Natural killer cell (primary cell): ENCODE data around the gene DCX. TPM values are rescaled to one million over a fixed set of nuclear protein-coding genes. Genes with fewer than 3 reads are reported as not detected.

Source experiments
- ATAC-seq, 3 donors: fragments of 150-1000 bp in 2 of 3; fragments of 200-7000 bp in 1 of 3; cut with Tn5 transposase; 1 replicate in 1 of 3; 2 replicates in 2 of 3; pipeline ENCODE4 v1.10.0; 2021; ENCODE audit warnings: mild to moderate bottlenecking in 2 of 3, moderate library complexity in 2 of 3
- DNase-seq, 2 donors: peaks; one replicate each; pipeline versions ENCODE4 v3.0.0 to v3.0.0-alpha.2; 2013 to 2021; ENCODE audit warnings: mixed read lengths in 1 of 2
- H3K27ac ChIP-seq: one replicate; pipeline ENCODE4 v1.5.1; 2013; ENCODE audit warnings: mild to moderate bottlenecking, low read length
- H3K27me3 ChIP-seq: one replicate; pipeline ENCODE4 v1.6.1; 2013; ENCODE audit warnings: low read length; ENCODE audit not compliant: control insufficient read depth, insufficient read depth
- H3K36me3 ChIP-seq: one replicate; pipeline ENCODE4 v1.6.1; 2013; ENCODE audit warnings: low read length; ENCODE audit not compliant: control insufficient read depth, insufficient read depth
- H3K4me1 ChIP-seq: one replicate; pipeline ENCODE4 v1.6.1; 2013; ENCODE audit warnings: low read length; ENCODE audit not compliant: control insufficient read depth, insufficient read depth
- H3K4me3 ChIP-seq: one replicate; pipeline ENCODE4 v1.5.1; 2013; ENCODE audit warnings: low read length
- H3K9me3 ChIP-seq: one replicate; pipeline ENCODE4 v1.6.1; 2013; ENCODE audit warnings: low read length; ENCODE audit not compliant: control insufficient read depth, insufficient read depth
- H3K27ac Mint-ChIP-seq, 2 donors: one replicate each; pipeline ENCODE4 v1.8.0; 2022; ENCODE audit warnings: mild to moderate bottlenecking in 2 of 2, mixed read lengths in 2 of 2, moderate library complexity in 1 of 2
- H3K27me3 Mint-ChIP-seq, 2 donors: one replicate each; pipeline ENCODE4 v1.8.0; 2022; ENCODE audit warnings: low read depth in 2 of 2, mixed read lengths in 2 of 2
- H3K36me3 Mint-ChIP-seq: one replicate; pipeline ENCODE4 v1.8.0; 2022; ENCODE audit warnings: mixed read lengths
- H3K4me1 Mint-ChIP-seq, 2 donors: one replicate each; pipeline ENCODE4 v1.8.0; 2022; ENCODE audit warnings: mixed read lengths in 2 of 2
- H3K4me3 Mint-ChIP-seq: one replicate; pipeline ENCODE4 v1.8.0; 2022; ENCODE audit warnings: mild to moderate bottlenecking, moderate library complexity, mixed read lengths
- H3K9me3 Mint-ChIP-seq, 2 donors: one replicate each; pipeline ENCODE4 v1.8.0; 2022; ENCODE audit warnings: mixed read lengths in 2 of 2
- CTCF ChIP-seq: fragments of 200-600 bp; IDR thresholded peaks from one replicate; pipeline ENCODE4 v1.8.0; 2022; ENCODE audit warnings: antibody characterized with exemption
- WGBS: methylation state at CpG from one replicate; pipeline ENCODE4 v1.1.7; 2013; ENCODE audit warnings: missing lambda C conversion rate; ENCODE audit not compliant: insufficient coverage; 5-methylcytosine and 5-hydroxymethylcytosine counted together
- intact Hi-C: fragments of 100-400 bp; cut with micrococcal nuclease; formaldehyde crosslinking; loops from one replicate; pipeline ENCODE4 v1.14.2; 2022
- total RNA-seq, 4 donors: library from RNA; stranded (reverse); fragments of 120-200 nt in 1 of 4; gene quantifications; one replicate each; pipeline versions ENCODE4 v1.2.3 to v1.2.4, GENCODE V29; 2013 to 2022

Gene DCX
- not detected for total RNA-seq
- total RNA-seq (2013) = not detected

- Histone ChIP-seq H3K27me3 (no peaks in the 10 kb centered on the region), H3K36me3 (no peaks in the 10 kb centered on the region), H3K4me3 (no peak within 1 kb of the TSS), H3K4me1 (no peaks in the 10 kb centered on the region), H3K27ac (no peak within 1 kb of the TSS), H3K9me3 (no peaks in the 10 kb centered on the region)
- no CpG with 5 or more reads among the region's 3 CpGs for WGBS
- intact Hi-C loops = no loop called here
- H3K27me3 Mint-ChIP-seq = peaks cover 0 to 23% of the 10 kb centered on the region in 2 donors
- no peak within 1 kb of the TSS for H3K4me3 Mint-ChIP-seq
- no peak within 1 kb of the TSS for H3K27ac Mint-ChIP-seq
- H3K9me3 Mint-ChIP-seq = peaks cover 2 to 4% of the 10 kb centered on the region in 2 donors
- no peak for TF ChIP-seq CTCF
- H3K36me3 Mint-ChIP-seq = no peaks in the 10 kb centered on the region
- no peak for ATAC-seq
- no peak for DNase-seq
- no peaks in the 10 kb centered on the region for H3K4me1 Mint-ChIP-seq
Observed at GRCh38 chrX:111411983-111412382, at the start of gene DCX. Gene DCX (minus strand): TSS chrX:111412192. CDS start chrX:111410398, 1,794 bp downstream.

- Mint-ChIP-seq H3K9me3 (peaks cover 0 to 3% of the 10 kb centered on the region in 2 donors), H3K4me3 (no peak overlapping the region), H3K27me3 (no peaks in the 10 kb centered on the region), H3K27ac (no peak overlapping the region), H3K4me1 (no peaks in the 10 kb centered on the region), H3K36me3 (no peaks in the 10 kb centered on the region)
- Histone ChIP-seq H3K36me3 (no peaks in the 10 kb centered on the region), H3K9me3 (no peaks in the 10 kb centered on the region), H3K27me3 (no peaks in the 10 kb centered on the region), H3K27ac (no peak overlapping the region), H3K4me1 (no peaks in the 10 kb centered on the region), H3K4me3 (no peak overlapping the region)
- no peak for ATAC-seq
- no peak for DNase-seq
- intact Hi-C loops = no loop called here
- TF ChIP-seq CTCF = no peak
Observed at GRCh38 chrX:111460607-111461006, 48.6 kb upstream of the DCX start.

- ATAC-seq = no peak
- Histone ChIP-seq H3K4me1 (no peaks in the 10 kb centered on the region), H3K27me3 (no peaks in the 10 kb centered on the region), H3K9me3 (no peaks in the 10 kb centered on the region), H3K27ac (no peak overlapping the region), H3K36me3 (no peaks in the 10 kb centered on the region), H3K4me3 (no peak overlapping the region)
- Mint-ChIP-seq H3K9me3 (no peaks in the 10 kb centered on the region), H3K27ac (no peak overlapping the region), H3K27me3 (peaks cover 0 to 6% of the 10 kb centered on the region in 2 donors), H3K36me3 (no peaks in the 10 kb centered on the region), H3K4me3 (no peak overlapping the region), H3K4me1 (no peaks in the 10 kb centered on the region)
- peak in 1 of 2 donors; percentile 1 for DNase-seq
- 45% methylated on average over 2 of the region's 3 CpGs for WGBS
- intact Hi-C loops = no loop called here
- TF ChIP-seq CTCF = no peak
Observed at GRCh38 chrX:111447298-111447697, 35.3 kb upstream of the DCX start.

- Histone ChIP-seq H3K27ac (no peak overlapping the region), H3K9me3 (no peaks in the 10 kb centered on the region), H3K36me3 (no peaks in the 10 kb centered on the region), H3K4me1 (no peaks in the 10 kb centered on the region), H3K4me3 (no peak overlapping the region), H3K27me3 (no peaks in the 10 kb centered on the region)
- intact Hi-C loops = no loop called here
- DNase-seq = peak in 1 of 2 donors; percentile 27
- Mint-ChIP-seq H3K27me3 (peaks cover 0 to 6% of the 10 kb centered on the region in 2 donors), H3K4me1 (no peaks in the 10 kb centered on the region), H3K27ac (no peak overlapping the region), H3K4me3 (no peak overlapping the region), H3K36me3 (no peaks in the 10 kb centered on the region), H3K9me3 (no peaks in the 10 kb centered on the region)
- ATAC-seq = no peak
- TF ChIP-seq CTCF = no peak
- WGBS = no CpG with 5 or more reads among the region's 3 CpGs
Observed at GRCh38 chrX:111445485-111445884, 33.5 kb upstream of the DCX start.
